Fibroblast of pulmonary artery (primary cell): Measurements from ENCODE around the gene ZNF780A.

Source experiments
- DNase-seq: peaks from one replicate; pipeline ENCODE4 v3.0.0-alpha.2; 2010; ENCODE audit warnings: low read depth
- H3K4me3 ChIP-seq: replicated peaks from 2 replicates; pipeline ENCODE4 v1.5.1; 2011; ENCODE audit warnings: low read depth, mild to moderate bottlenecking, control low read depth, low read length, moderate library complexity
- CTCF ChIP-seq: IDR thresholded peaks from 2 replicates; pipeline ENCODE4 v1.5.1; 2011; ENCODE audit warnings: mild to moderate bottlenecking, control low read depth, low read length, inconsistent platforms; ENCODE audit errors: missing control alignments

Gene ZNF780A

DNA sequence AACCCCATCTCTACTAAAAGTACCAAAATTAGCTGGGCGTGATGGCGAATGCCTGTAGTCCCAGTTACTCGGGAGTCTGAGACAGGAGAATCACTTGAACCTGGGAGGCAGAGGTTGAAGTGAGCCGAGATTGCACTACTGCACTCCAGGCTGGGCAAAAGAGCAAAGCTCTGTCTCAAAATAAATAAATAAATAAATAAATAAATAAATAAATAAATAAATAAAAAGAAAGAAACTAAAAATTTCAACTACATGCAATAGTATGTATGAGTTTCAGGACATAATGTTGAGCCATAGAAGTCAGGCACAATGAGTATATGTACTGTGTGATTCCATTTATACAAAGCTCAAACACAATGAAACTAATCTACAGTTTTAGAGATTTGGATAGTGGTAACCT, 12.9 kb upstream of the ZNF780A start:
- no peak overlapping the region for H3K4me3 ChIP-seq
- TF ChIP-seq CTCF: no peak

GRCh38 chr19:40101813-40102212, 11.1 kb upstream of the ZNF780A start:
- no peak overlapping the region for H3K4me3 ChIP-seq
- TF ChIP-seq CTCF: no peak
- no peak for DNase-seq

More for the DNA sequence above, 12.9 kb upstream of the ZNF780A start:
- DNase-seq: no peak

- no peak for TF ChIP-seq CTCF
- H3K4me3 ChIP-seq: no peak overlapping the region
- DNase-seq: no peak
Observed at GRCh38 chr19:40093416-40093815, 2.7 kb upstream of the ZNF780A start.

- DNase-seq: no peak
- peak overlapping the region; percentile 89 for H3K4me3 ChIP-seq
- no peak for TF ChIP-seq CTCF
Observed at GRCh38 chr19:40091205-40092129, 724 bp upstream of the ZNF780A start.

DNA sequence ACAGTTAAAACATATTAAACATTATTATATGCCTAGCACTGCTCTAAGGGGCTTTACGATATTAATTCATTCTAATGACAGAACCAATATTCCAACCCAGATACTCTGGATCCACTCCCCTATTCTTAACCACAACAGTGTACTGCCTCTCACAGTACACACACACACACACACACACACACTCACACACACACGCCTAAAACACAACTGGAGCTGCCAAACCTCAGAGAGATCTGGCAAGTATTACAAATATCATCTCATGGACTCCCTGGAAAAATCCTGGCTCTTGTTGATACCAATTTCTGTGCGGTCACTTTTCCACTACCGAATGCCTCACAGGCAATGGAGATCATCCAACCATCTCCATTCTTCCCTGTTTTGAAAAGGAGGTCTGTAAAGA, 1.3 kb downstream of the ZNF780A start:
- peak overlapping the region; percentile 89 for H3K4me3 ChIP-seq
- DNase-seq: peak; percentile 52
- no peak for TF ChIP-seq CTCF

DNA sequence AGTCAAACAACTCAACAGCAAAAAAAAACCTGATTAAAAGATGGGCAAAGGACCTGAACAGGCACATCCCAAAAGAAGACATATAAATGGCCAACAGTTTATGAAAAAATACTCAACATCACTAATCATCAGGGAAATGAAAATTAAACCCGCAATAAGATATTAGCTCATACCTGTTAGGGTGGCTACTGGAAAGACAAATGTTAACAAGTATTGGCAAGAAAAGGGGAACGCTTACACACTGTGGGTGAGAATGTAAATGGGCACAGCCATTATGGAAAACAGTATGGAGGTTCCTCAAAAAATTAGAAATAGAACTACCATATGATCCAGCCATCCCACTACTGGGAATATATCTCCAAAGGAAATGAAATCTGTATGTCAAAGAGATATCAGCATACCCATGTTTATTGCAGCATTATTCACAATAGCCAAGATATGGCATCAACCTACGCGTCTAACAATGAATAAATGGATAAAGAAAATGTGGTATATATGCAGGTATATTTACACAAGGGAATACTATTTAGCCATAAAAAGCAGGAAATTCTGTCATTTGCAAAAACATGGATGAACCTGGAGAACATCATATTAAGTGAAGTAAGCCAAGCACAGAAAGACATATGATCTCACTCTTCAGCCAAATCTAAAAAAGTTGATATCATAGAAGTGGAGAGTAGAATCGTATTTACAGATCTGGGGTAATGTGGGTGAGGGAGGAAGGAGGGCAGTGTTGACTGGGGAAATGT, 2.3 kb downstream of the ZNF780A start:
- TF ChIP-seq CTCF: no peak
- no peak for DNase-seq
- H3K4me3 ChIP-seq: no peak overlapping the region
